T-helper 17 cell (primary cell): ENCODE measurements around the gene RSPH6A. TPM values are rescaled to one million over a fixed set of nuclear protein-coding genes. Genes with fewer than 3 reads are reported as not detected.

ENCODE experiments used
- ATAC-seq: fragments of 150-1000 bp; cut with Tn5 transposase; 2 replicates; pipeline ENCODE4 v1.10.0; 2021; ENCODE audit warnings: mild to moderate bottlenecking, moderate library complexity
- DNase-seq, 3 donors: peaks; one replicate each; pipeline versions ENCODE4 v3.0.0 to v3.0.0-alpha.2; 2020 to 2021
- H3K9me3 ChIP-seq: one replicate; pipeline ENCODE4 v1.7.0; 2013; ENCODE audit warnings: low read length, mild to moderate bottlenecking; ENCODE audit not compliant: control insufficient read depth, poor library complexity, severe bottlenecking
- H3K27ac Mint-ChIP-seq: one replicate; pipeline ENCODE4 v1.8.0; 2022; ENCODE audit warnings: mild to moderate bottlenecking, moderate library complexity, mixed read lengths
- H3K27me3 Mint-ChIP-seq: one replicate; pipeline ENCODE4 v1.8.0; 2022; ENCODE audit warnings: mixed read lengths
- H3K36me3 Mint-ChIP-seq: one replicate; pipeline ENCODE4 v1.8.0; 2022; ENCODE audit warnings: low read depth, mixed read lengths
- H3K4me1 Mint-ChIP-seq: one replicate; pipeline ENCODE4 v1.8.0; 2022; ENCODE audit warnings: mild to moderate bottlenecking, mixed read lengths
- H3K4me3 Mint-ChIP-seq: one replicate; pipeline ENCODE4 v1.8.0; 2022; ENCODE audit warnings: mild to moderate bottlenecking, moderate library complexity, mixed read lengths
- total RNA-seq, 4 donors: library from RNA in 2 of 4; stranded (reverse) in 2 of 4; gene quantifications; one replicate each; pipeline ENCODE4 v1.2.3 and lab custom pipeline; 2022 to 2026

RSPH6A gene
- total RNA-seq, 2 donors from 2014 or later = 0.10 to 0.34 TPM

GRCh38 chr19:45821570-45821969 lies 6.5 kb upstream of the RSPH6A start:
- Mint-ChIP-seq H3K27ac (no peak overlapping the region), H3K36me3 (no peaks in the 10 kb centered on the region), H3K4me3 (no peak overlapping the region), H3K27me3 (no peaks in the 10 kb centered on the region), H3K4me1 (peaks cover 2% of the 10 kb centered on the region)
- no peak for ATAC-seq
- no peaks in the 10 kb centered on the region for H3K9me3 ChIP-seq
- no peak for DNase-seq

GRCh38 chr19:45821103-45821521 lies 6.0 kb upstream of the RSPH6A start:
- Mint-ChIP-seq H3K36me3 (no peaks in the 10 kb centered on the region), H3K27ac (no peak overlapping the region), H3K27me3 (no peaks in the 10 kb centered on the region), H3K4me3 (no peak overlapping the region), H3K4me1 (peaks cover 2% of the 10 kb centered on the region)
- ATAC-seq (no peak), DNase-seq (no peak)
- no peaks in the 10 kb centered on the region for H3K9me3 ChIP-seq

GRCh38 chr19:45820413-45821102 lies 5.5 kb upstream of the RSPH6A start:
- H3K4me1 Mint-ChIP-seq = peaks cover 2% of the 10 kb centered on the region
- no peak overlapping the region for H3K27ac Mint-ChIP-seq

GRCh38 chr19:45819769-45820168 lies 4.7 kb upstream of the RSPH6A start:
- no peaks in the 10 kb centered on the region for H3K9me3 ChIP-seq
- Mint-ChIP-seq H3K27me3 (no peaks in the 10 kb centered on the region), H3K36me3 (no peaks in the 10 kb centered on the region), H3K4me1 (peaks cover 2% of the 10 kb centered on the region), H3K27ac (no peak overlapping the region), H3K4me3 (no peak overlapping the region)
- DNase-seq (no peak), ATAC-seq (no peak)

More at GRCh38 chr19:45820413-45821102, 5.5 kb upstream of the RSPH6A start:
- no peaks in the 10 kb centered on the region for H3K9me3 ChIP-seq
- H3K4me3 Mint-ChIP-seq = no peak overlapping the region
- no peaks in the 10 kb centered on the region for H3K36me3 Mint-ChIP-seq
- DNase-seq = no peak
- no peaks in the 10 kb centered on the region for H3K27me3 Mint-ChIP-seq
- ATAC-seq = no peak

- ATAC-seq = peak; percentile 4
- Mint-ChIP-seq H3K4me1 (no peaks in the 10 kb centered on the region), H3K4me3 (no peak overlapping the region), H3K27me3 (no peaks in the 10 kb centered on the region), H3K36me3 (no peaks in the 10 kb centered on the region), H3K27ac (peak overlapping the region; percentile 53)
- DNase-seq = no peak
- H3K9me3 ChIP-seq = no peaks in the 10 kb centered on the region
Observed at GRCh38 chr19:45817725-45818301, 2.7 kb upstream of the RSPH6A start.

GRCh38 chr19:45817010-45817724 lies 2.1 kb upstream of the RSPH6A start:
- Mint-ChIP-seq H3K4me3 (peak overlapping the region; percentile 36), H3K27ac (peak overlapping the region; percentile 53), H3K36me3 (no peaks in the 10 kb centered on the region), H3K4me1 (no peaks in the 10 kb centered on the region), H3K27me3 (peaks cover 2% of the 10 kb centered on the region)
- DNase-seq (peak; percentile 89 to 98 (median 93)), ATAC-seq (peak; percentile 100)
- no peaks in the 10 kb centered on the region for H3K9me3 ChIP-seq

- Mint-ChIP-seq H3K4me3 (peak overlapping the region; percentile 19), H3K27me3 (peaks cover 4% of the 10 kb centered on the region), H3K27ac (no peak overlapping the region), H3K36me3 (no peaks in the 10 kb centered on the region), H3K4me1 (no peaks in the 10 kb centered on the region)
- no peaks in the 10 kb centered on the region for H3K9me3 ChIP-seq
- DNase-seq (no peak), ATAC-seq (no peak)
Observed at GRCh38 chr19:45816236-45817009, 1.3 kb upstream of the RSPH6A start.

GRCh38 chr19:45815481-45816216 lies 541 bp upstream of the RSPH6A start:
- H3K9me3 ChIP-seq = no peaks in the 10 kb centered on the region
- Mint-ChIP-seq H3K4me1 (no peaks in the 10 kb centered on the region), H3K36me3 (no peaks in the 10 kb centered on the region), H3K27me3 (peaks cover 4% of the 10 kb centered on the region), H3K27ac (no peak overlapping the region), H3K4me3 (peak overlapping the region; percentile 19)
- DNase-seq (no peak), ATAC-seq (no peak)

- Mint-ChIP-seq H3K4me3 (no peak overlapping the region), H3K27me3 (peaks cover 4% of the 10 kb centered on the region), H3K36me3 (no peaks in the 10 kb centered on the region), H3K27ac (no peak overlapping the region), H3K4me1 (peaks cover 3% of the 10 kb centered on the region)
- ATAC-seq (no peak), DNase-seq (no peak)
- H3K9me3 ChIP-seq = no peaks in the 10 kb centered on the region
Observed at GRCh38 chr19:45814166-45814780, 835 bp downstream of the RSPH6A start.

GRCh38 chr19:45812297-45812696 lies 2.8 kb downstream of the RSPH6A start:
- H3K36me3 Mint-ChIP-seq = no peaks in the 10 kb centered on the region
- no peak overlapping the region for H3K4me3 Mint-ChIP-seq
- DNase-seq = no peak
- no peak for ATAC-seq
- H3K27me3 Mint-ChIP-seq = peaks cover 4% of the 10 kb centered on the region
- no peaks in the 10 kb centered on the region for H3K9me3 ChIP-seq
- H3K27ac Mint-ChIP-seq = no peak overlapping the region
- peaks cover 3% of the 10 kb centered on the region for H3K4me1 Mint-ChIP-seq

- no peak for ATAC-seq
- peak overlapping the region; percentile 34 for H3K27ac Mint-ChIP-seq
- H3K27me3 Mint-ChIP-seq = peaks cover 4% of the 10 kb centered on the region
- no peaks in the 10 kb centered on the region for H3K9me3 ChIP-seq
- H3K4me1 Mint-ChIP-seq = peaks cover 5% of the 10 kb centered on the region
- H3K4me3 Mint-ChIP-seq = no peak overlapping the region
- DNase-seq = no peak
- H3K36me3 Mint-ChIP-seq = no peaks in the 10 kb centered on the region
Observed at GRCh38 chr19:45809643-45810159, 5.4 kb downstream of the RSPH6A start.

- no peaks in the 10 kb centered on the region for H3K9me3 ChIP-seq
- no peaks in the 10 kb centered on the region for H3K36me3 Mint-ChIP-seq
- H3K27me3 Mint-ChIP-seq = peaks cover 15% of the 10 kb centered on the region
- H3K27ac Mint-ChIP-seq = no peak overlapping the region
- ATAC-seq = no peak
- DNase-seq = no peak
- peaks cover 5% of the 10 kb centered on the region for H3K4me1 Mint-ChIP-seq
- no peak overlapping the region for H3K4me3 Mint-ChIP-seq
Observed at GRCh38 chr19:45805719-45806118, 9.4 kb downstream of the RSPH6A start.
